HG03066 (cell line): ENCODE measurements around the gene ZNF248.
"Not testable (repeated sequence)": the region's sequence is repeated elsewhere in the genome, so short reads cannot be mapped to it uniquely, and the experiment has no call there.

Experiments used
- ATAC-seq: cut with Tn5 transposase; IDR thresholded peaks from one replicate; pipeline ENCODE4 v1.9.1; 2021; ENCODE audit warnings: low read depth; ENCODE audit not compliant: unreplicated experiment

Gene ZNF248

GRCh38 chr10:37857287-37858211 is at the start of gene ZNF248:
Gene ZNF248 (minus strand): TSS chr10:37857610. CDS start chr10:37856310, 1,300 bp downstream.
- peak; percentile 91 for ATAC-seq

GRCh38 chr10:37906382-37906781 is 49.0 kb upstream of the ZNF248 start:
- ATAC-seq, result no peak

- no peak for ATAC-seq
Observed at GRCh38 chr10:37896436-37896835, 39.0 kb upstream of the ZNF248 start.

- ATAC-seq, result no peak
Observed at GRCh38 chr10:37895674-37896073, 38.3 kb upstream of the ZNF248 start.

GRCh38 chr10:37885850-37886249 is 28.4 kb upstream of the ZNF248 start:
- ATAC-seq, result no peak

- ATAC-seq, result no peak
Observed at GRCh38 chr10:37872955-37873354, 15.5 kb upstream of the ZNF248 start.

GRCh38 chr10:37872283-37872682 is 14.9 kb upstream of the ZNF248 start:
- no peak for ATAC-seq

- ATAC-seq, result no peak
Observed at GRCh38 chr10:37871568-37872251, 14.3 kb upstream of the ZNF248 start.

GRCh38 chr10:37871143-37871542 is 13.7 kb upstream of the ZNF248 start:
- ATAC-seq, result no peak

GRCh38 chr10:37868796-37869195 is 11.4 kb upstream of the ZNF248 start:
- no peak for ATAC-seq

- no peak for ATAC-seq
Observed at GRCh38 chr10:37865957-37866803, 8.8 kb upstream of the ZNF248 start.

- ATAC-seq, result no peak
Observed at GRCh38 chr10:37865264-37865663, 7.9 kb upstream of the ZNF248 start.

GRCh38 chr10:37860494-37861190 is 3.2 kb upstream of the ZNF248 start:
- no peak for ATAC-seq

GRCh38 chr10:37859270-37859669 is 1.9 kb upstream of the ZNF248 start:
- ATAC-seq, result not testable (repeated sequence)

GRCh38 chr10:37856881-37857286 is 526 bp downstream of the ZNF248 start:
- ATAC-seq, result peak; percentile 19

- ATAC-seq, result no peak
Observed at GRCh38 chr10:37855636-37856035, 1.8 kb downstream of the ZNF248 start.

- no peak for ATAC-seq
Observed at GRCh38 chr10:37854626-37855025, 2.8 kb downstream of the ZNF248 start.

- no peak for ATAC-seq
Observed at GRCh38 chr10:37844644-37845043, 12.8 kb downstream of the ZNF248 start.

GRCh38 chr10:37839243-37839642 is 18.2 kb downstream of the ZNF248 start:
- ATAC-seq, result no peak
